Hepatocyte (in vitro differentiated cells): Measurements from ENCODE around the gene SNX5.

Source experiments
- EZH2 ChIP-seq: fragments of 200-600 bp; sonication (generic); IDR thresholded peaks from 2 replicates; pipeline ENCODE4 v1.6.1; 2016; ENCODE audit warnings: antibody characterized with exemption, mild to moderate bottlenecking, borderline replicate concordance
- EZH2phosphoT487 ChIP-seq: fragments of 200-600 bp; sonication (generic); IDR thresholded peaks from one replicate; pipeline ENCODE4 v1.6.1; 2018; ENCODE audit warnings: antibody characterized with exemption, mild to moderate bottlenecking, low read depth, moderate library complexity; ENCODE audit not compliant: unreplicated experiment, severe bottlenecking
- TF ChIP-seq, protein P1 (sequence below): fragments of 200-600 bp; sonication (generic); IDR thresholded peaks from 2 replicates; pipeline ENCODE4 v1.5.1; 2016; ENCODE audit warnings: antibody characterized with exemption, mild to moderate bottlenecking; ENCODE audit not compliant: poor library complexity

DNA sequence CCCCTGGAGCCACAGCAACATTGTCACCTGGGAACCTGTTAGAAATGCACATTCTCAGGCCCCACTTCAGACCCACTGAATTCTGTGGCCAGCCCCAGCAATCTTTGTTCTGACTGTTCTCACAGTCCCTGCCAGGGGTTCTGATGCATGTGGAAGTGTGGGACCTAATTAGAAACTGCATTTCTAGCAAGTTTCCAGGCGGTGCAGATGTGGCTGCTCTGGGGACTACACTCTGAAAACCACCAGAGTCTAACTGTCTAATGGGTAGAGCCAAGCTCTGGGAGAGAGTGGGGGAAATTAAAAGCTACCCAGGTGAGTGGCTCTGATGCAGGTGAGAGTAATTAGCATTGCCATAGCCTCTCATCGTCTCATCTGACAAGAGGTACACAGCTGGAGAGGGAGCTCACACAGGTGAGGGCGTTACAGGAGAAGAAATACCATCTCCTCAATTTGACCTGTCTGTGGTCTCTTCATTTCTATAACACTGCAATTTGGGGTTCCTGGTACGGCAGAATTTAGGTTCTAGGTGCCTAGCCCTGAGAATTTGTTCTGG lies 66.0 kb downstream of the SNX5 start:
- TF ChIP-seq, protein P1, sequence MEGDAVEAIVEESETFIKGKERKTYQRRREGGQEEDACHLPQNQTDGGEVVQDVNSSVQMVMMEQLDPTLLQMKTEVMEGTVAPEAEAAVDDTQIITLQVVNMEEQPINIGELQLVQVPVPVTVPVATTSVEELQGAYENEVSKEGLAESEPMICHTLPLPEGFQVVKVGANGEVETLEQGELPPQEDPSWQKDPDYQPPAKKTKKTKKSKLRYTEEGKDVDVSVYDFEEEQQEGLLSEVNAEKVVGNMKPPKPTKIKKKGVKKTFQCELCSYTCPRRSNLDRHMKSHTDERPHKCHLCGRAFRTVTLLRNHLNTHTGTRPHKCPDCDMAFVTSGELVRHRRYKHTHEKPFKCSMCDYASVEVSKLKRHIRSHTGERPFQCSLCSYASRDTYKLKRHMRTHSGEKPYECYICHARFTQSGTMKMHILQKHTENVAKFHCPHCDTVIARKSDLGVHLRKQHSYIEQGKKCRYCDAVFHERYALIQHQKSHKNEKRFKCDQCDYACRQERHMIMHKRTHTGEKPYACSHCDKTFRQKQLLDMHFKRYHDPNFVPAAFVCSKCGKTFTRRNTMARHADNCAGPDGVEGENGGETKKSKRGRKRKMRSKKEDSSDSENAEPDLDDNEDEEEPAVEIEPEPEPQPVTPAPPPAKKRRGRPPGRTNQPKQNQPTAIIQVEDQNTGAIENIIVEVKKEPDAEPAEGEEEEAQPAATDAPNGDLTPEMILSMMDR: no peak
- TF ChIP-seq EZH2 (no peak), EZH2phosphoT487 (no peak)
